ENCODE data around the gene NPAS3.

- TF ChIP-seq POLR2A (IDR thresholded peaks at IDR 0.05; ENCODE audit: low read depth, low read length) (no peak), POLR2AphosphoS5 (IDR thresholded peaks at IDR 0.05; ENCODE audit: low read depth, low read length) (no peak), TAF1 (IDR thresholded peaks at IDR 0.05; ENCODE audit: low read depth, low read length) (no peak), SPI1 (IDR thresholded peaks at IDR 0.05; ENCODE audit: low read depth, low read length) (no peak)
Measured at GRCh38 chr14:33449268-33449667, 510.6 kb downstream of the NPAS3 start.
